GM21526 (cell line): ENCODE measurements around the gene TMCC2.
"Not testable (repeated sequence)": the region's sequence is repeated elsewhere in the genome, so short reads cannot be mapped to it uniquely, and the experiment has no call there.

ENCODE experiments used
- ATAC-seq: cut with Tn5 transposase; IDR thresholded peaks from one replicate; pipeline ENCODE4 v1.9.1; 2021; ENCODE audit warnings: moderate library complexity; ENCODE audit not compliant: unreplicated experiment, low FRiP score

The TMCC2 gene

GRCh38 chr1:205227584-205228013, at the start of gene TMCC2:
TMCC2 (plus strand) TSS chr1:205227946; CDS start chr1:205228565, 619 bp downstream.
- peak; percentile 82 for ATAC-seq

GRCh38 chr1:205179842-205180241, 47.9 kb upstream of the TMCC2 start:
- no peak for ATAC-seq

- ATAC-seq = not testable (repeated sequence)
Measured at GRCh38 chr1:205180331-205180730, 47.4 kb upstream of the TMCC2 start.

- no peak for ATAC-seq
Measured at GRCh38 chr1:205182930-205183329, 44.8 kb upstream of the TMCC2 start.

- no peak for ATAC-seq
Measured at GRCh38 chr1:205183676-205184335, 43.9 kb upstream of the TMCC2 start.

GRCh38 chr1:205186191-205186590, 41.6 kb upstream of the TMCC2 start:
- ATAC-seq = no peak

- no peak for ATAC-seq
Measured at GRCh38 chr1:205187420-205187819, 40.3 kb upstream of the TMCC2 start.

- ATAC-seq = no peak
Measured at GRCh38 chr1:205188098-205188497, 39.6 kb upstream of the TMCC2 start.

- ATAC-seq = no peak
Measured at GRCh38 chr1:205188596-205188995, 39.1 kb upstream of the TMCC2 start.

- no peak for ATAC-seq
Measured at GRCh38 chr1:205189131-205189530, 38.6 kb upstream of the TMCC2 start.

GRCh38 chr1:205190845-205191577, 36.7 kb upstream of the TMCC2 start:
- no peak for ATAC-seq

GRCh38 chr1:205191622-205192021, 36.1 kb upstream of the TMCC2 start:
- no peak for ATAC-seq

- no peak for ATAC-seq
Measured at GRCh38 chr1:205192287-205192686, 35.5 kb upstream of the TMCC2 start.

GRCh38 chr1:205199090-205199930, 28.4 kb upstream of the TMCC2 start:
- ATAC-seq = no peak

- no peak for ATAC-seq
Measured at GRCh38 chr1:205199931-205200299, 27.8 kb upstream of the TMCC2 start.

GRCh38 chr1:205204552-205204951, 23.2 kb upstream of the TMCC2 start:
- no peak for ATAC-seq

- ATAC-seq = no peak
Measured at GRCh38 chr1:205205055-205205454, 22.7 kb upstream of the TMCC2 start.

GRCh38 chr1:205208811-205209210, 18.9 kb upstream of the TMCC2 start:
- ATAC-seq = no peak

GRCh38 chr1:205210756-205211168, 17.0 kb upstream of the TMCC2 start:
- no peak for ATAC-seq

- peak; percentile 79 for ATAC-seq
Measured at GRCh38 chr1:205211169-205211838, 16.4 kb upstream of the TMCC2 start, which contains the start of gene DSTYK. DSTYK (minus strand) TSS chr1:205211702; CDS start chr1:205211535, 167 bp downstream.
